SJSA1 (cell line): Measurements from ENCODE around the gene ADCY1. TPM values are rescaled to one million over a fixed set of nuclear protein-coding genes. Genes with fewer than 3 reads are reported as not detected.
"Not testable (repeated sequence)": the region's sequence is repeated elsewhere in the genome, so short reads cannot be mapped to it uniquely, and the experiment has no call there.

ENCODE experiments used
- DNase-seq, 2 experiments: peaks; one replicate each; pipeline ENCODE4 v3.0.0-alpha.2; 2015 to 2020; ENCODE audit warnings: low spot score in 2 of 2, low read depth in 1 of 2
- H3K27ac ChIP-seq: fragments of 250-450 bp; sonication (Bioruptor Pico); 2 replicates; pipeline ENCODE4 v1.5.1; 2020; ENCODE audit warnings: mild to moderate bottlenecking, moderate library complexity
- H3K27me3 ChIP-seq: fragments of 250-450 bp; sonication (Bioruptor Pico); replicated peaks from 2 replicates; pipeline ENCODE4 v1.5.1; 2020; ENCODE audit warnings: mild to moderate bottlenecking, moderate library complexity
- H3K36me3 ChIP-seq: fragments of 250-450 bp; sonication (Bioruptor Pico); 2 replicates; pipeline ENCODE4 v1.5.1; 2020; ENCODE audit warnings: mild to moderate bottlenecking
- H3K4me1 ChIP-seq: fragments of 250-450 bp; sonication (Bioruptor Pico); replicated peaks from 2 replicates; pipeline ENCODE4 v1.6.1; 2021; ENCODE audit warnings: mild to moderate bottlenecking
- H3K4me3 ChIP-seq: fragments of 250-450 bp; sonication (Bioruptor Pico); 2 replicates; pipeline ENCODE4 v1.5.1; 2020; ENCODE audit warnings: mild to moderate bottlenecking
- H3K9me3 ChIP-seq: fragments of 250-450 bp; sonication (Bioruptor Pico); replicated peaks from 2 replicates; pipeline ENCODE4 v1.5.1; 2020; ENCODE audit warnings: mild to moderate bottlenecking
- total RNA-seq: library from RNA; depleted of rRNA; stranded (reverse); fragments of >200 nt; shearing (Covaris generic); gene quantifications from 2 replicates; pipeline ENCODE4 v1.2.3, GENCODE V29; 2014; rRNA removed

Gene ADCY1
- 0.05 TPM in 1 of 2 replicates, not detected in the other for total RNA-seq

DNA sequence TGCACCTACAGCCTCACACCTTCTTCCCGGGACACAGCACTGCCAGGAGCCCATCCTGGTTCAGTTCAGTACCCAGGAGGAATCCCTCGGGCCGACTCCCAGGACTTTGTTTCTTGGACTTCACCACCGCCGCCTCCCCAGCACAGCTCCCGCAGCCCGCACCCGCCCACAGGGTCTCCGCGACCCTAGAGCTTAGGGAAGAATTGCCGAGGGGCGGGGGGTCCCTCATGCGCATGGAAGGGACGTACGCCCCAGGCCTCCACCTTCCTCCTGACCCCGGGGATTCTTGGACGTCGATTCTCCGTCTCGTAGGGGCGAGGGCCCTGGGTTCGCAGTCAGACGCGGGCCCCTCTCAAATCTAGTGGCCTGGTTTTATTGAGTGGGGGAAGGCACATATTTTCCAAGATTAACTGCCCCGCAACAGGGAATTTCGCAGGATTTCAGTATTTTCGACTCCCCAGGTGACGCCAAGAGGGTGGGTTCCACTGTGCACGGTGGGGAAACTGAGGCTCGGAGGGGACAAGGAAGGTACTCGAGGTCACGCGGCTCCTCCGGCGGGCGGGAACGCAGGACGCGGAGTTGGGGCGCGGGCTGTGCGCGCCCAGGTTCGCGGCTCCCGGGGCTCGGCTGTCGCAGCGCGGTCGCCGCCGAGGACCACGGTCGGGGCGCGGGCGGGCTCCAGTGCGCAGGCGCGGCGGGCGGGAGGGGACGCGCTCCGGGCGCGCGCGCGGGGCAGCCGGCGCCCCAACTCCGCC is at the start of gene ADCY1:
TSS of gene ADCY1 (plus strand) at position 708 of the 755 bp plus-strand sequence. CDS start 176 bp downstream, outside the sequence.
- H3K27ac ChIP-seq = no peak within 1 kb of the TSS
- H3K4me3 ChIP-seq = peak within 1 kb of the TSS; percentile 22
- no peaks in the 10 kb centered on the region; the same call in 1 of the 2 replicates for H3K9me3 ChIP-seq
- H3K4me1 ChIP-seq = peaks cover 6% of the 10 kb centered on the region
- DNase-seq = no peak
- H3K27me3 ChIP-seq = peaks cover 54% of the 10 kb centered on the region
- H3K36me3 ChIP-seq = no peaks in the 10 kb centered on the region

DNA sequence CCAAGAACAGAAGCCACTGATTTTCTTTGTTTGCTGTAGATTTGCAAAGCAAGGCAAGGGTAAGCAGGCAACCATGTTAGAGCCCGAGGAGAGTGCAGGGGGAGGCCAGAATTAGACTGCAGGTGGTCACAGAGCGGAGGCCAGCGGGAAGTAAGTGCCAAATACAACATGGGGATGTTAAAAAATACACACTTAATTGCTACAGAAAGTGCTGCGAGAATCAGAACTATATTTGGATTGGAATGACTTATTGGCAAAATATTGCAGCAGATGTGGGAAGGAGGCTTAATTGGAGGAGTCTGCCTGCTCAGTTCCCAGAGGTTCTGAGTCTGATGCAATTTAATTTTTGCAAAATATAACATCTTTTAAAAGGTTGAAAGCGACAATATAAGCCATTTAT is 49.7 kb upstream of the ADCY1 start:
- no peaks in the 10 kb centered on the region for H3K36me3 ChIP-seq
- DNase-seq = no peak
- no peak overlapping the region for H3K27ac ChIP-seq
- H3K27me3 ChIP-seq = no peaks in the 10 kb centered on the region
- no peaks in the 10 kb centered on the region for H3K9me3 ChIP-seq
- no peak overlapping the region for H3K4me3 ChIP-seq
- H3K4me1 ChIP-seq = no peaks in the 10 kb centered on the region

DNA sequence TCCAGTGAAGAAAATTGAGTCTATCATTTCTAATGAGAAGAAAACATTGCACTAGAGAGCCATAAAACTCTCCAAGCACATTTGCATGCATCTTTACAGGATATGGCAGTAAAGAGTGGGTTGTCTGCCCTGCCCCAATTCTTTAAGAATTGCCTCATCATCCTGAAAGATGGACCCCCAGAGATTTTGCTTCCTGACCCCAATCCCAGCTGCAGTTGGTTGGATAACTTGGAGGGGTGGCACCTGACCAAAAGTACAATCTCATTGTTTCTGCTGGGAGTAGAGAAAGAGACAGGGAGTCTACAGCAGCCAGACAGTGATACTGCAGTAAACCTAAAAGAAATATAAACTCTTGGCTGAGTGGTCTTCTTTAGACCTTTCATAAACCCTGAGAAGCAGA is 49.1 kb upstream of the ADCY1 start:
- H3K9me3 ChIP-seq = no peaks in the 10 kb centered on the region
- no peaks in the 10 kb centered on the region for H3K4me1 ChIP-seq
- no peaks in the 10 kb centered on the region for H3K27me3 ChIP-seq
- H3K4me3 ChIP-seq = no peak overlapping the region
- no peaks in the 10 kb centered on the region for H3K36me3 ChIP-seq
- DNase-seq = no peak
- no peak overlapping the region for H3K27ac ChIP-seq

DNA sequence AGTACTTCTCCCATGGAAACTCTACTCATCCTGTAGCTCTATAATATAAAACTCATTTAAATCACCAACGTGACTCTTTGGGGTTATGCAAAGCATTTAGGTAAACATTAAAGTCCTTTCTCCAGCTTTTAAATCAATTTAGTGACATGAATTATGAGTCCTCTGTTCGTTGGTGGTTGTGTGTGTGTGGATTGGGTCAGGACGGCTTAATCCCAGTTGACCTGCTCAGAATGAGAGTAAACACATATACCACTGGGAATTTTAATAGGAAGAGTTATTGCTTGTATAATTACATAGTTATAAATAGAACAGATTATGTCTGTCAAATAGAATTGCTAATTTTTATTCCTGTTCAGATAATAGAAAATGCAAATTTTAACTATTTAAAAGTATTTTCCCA is 30.7 kb upstream of the ADCY1 start:
- Histone ChIP-seq H3K27me3 (no peaks in the 10 kb centered on the region), H3K4me3 (no peak overlapping the region)
- DNase-seq = no peak

DNA sequence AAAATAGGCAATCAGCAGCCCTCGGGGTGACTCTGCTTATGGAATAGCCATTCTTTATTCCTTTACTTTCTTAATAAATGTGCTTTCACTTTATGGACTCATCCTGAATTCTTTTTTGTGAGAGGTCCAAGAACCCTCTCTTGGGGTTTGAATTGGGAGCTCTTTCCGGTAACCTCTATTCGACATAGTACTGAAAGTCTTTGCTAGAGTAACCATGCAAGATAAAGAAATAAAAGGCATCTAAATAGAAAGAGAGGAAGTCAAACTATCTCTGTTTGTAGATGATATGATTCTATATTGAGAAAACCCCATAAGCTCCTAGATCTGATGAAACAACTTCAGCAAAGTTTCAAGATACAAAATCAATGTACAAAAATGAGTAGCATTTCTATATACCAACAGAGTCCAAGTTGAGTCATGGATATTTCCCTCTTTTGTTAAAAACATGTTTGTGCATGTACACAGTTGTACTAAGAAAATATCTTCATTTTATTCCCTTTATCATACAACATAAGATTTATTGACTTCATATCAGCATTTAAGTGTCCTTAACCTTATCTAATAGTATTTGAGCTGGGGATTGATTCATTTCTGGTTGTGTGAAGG is 29.0 kb upstream of the ADCY1 start:
- DNase-seq, H3K27me3 ChIP-seq, H3K4me3 ChIP-seq, H3K9me3 ChIP-seq, H3K36me3 ChIP-seq, H3K4me1 ChIP-seq, H3K27ac ChIP-seq: not testable (repeated sequence)

More for the DNA sequence above, 30.7 kb upstream of the ADCY1 start:
- Histone ChIP-seq H3K9me3 (no peaks in the 10 kb centered on the region; the same call in 1 of the 2 replicates), H3K27ac (no peak overlapping the region), H3K4me1 (no peaks in the 10 kb centered on the region), H3K36me3 (no peaks in the 10 kb centered on the region)

DNA sequence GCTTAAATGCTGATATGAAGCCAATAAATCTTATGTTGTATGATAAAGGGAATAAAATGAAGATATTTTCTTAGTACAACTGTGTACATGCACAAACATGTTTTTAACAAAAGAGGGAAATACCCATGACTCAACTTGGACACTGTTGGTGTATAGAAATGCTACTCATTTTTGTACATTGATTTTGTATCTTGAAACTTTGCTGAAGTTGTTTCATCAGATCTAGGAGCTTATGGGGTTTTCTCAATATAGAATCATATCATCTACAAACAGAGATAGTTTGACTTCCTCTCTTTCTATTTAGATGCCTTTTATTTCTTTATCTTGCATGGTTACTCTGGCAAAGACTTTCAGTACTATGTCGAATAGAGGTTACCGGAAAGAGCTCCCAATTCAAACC is 25.3 kb upstream of the ADCY1 start:
- H3K4me1 ChIP-seq, H3K27ac ChIP-seq, DNase-seq, H3K27me3 ChIP-seq, H3K9me3 ChIP-seq, H3K4me3 ChIP-seq, H3K36me3 ChIP-seq: not testable (repeated sequence)

DNA sequence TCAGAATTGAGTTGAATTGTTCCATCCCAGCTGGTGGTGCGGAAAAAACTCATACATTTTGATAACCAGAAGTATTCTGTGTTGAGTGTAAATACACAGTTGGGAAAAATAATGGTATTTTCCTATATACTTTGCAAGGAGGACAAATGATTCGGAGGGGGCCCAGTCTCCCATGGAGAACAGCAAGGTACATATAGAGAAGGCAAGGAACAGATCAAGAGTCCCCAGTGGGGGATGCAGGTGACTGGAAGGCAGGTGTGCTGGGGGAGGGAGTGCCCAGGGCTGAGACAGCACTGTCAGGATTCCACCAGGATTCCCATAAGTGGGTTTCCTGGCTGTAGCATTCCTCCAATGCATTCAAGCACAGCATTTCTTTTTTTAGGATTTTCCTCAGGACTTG is 10.8 kb upstream of the ADCY1 start:
- peak in 1 of 2 experiments; percentile 13 for DNase-seq
- no peaks in the 10 kb centered on the region; the same call in 1 of the 2 replicates for H3K9me3 ChIP-seq
- H3K36me3 ChIP-seq = no peaks in the 10 kb centered on the region
- H3K4me1 ChIP-seq = no peaks in the 10 kb centered on the region
- H3K27ac ChIP-seq = no peak overlapping the region
- peaks cover 6% of the 10 kb centered on the region; the same call in 1 of the 2 replicates for H3K27me3 ChIP-seq
- H3K4me3 ChIP-seq = no peak overlapping the region

DNA sequence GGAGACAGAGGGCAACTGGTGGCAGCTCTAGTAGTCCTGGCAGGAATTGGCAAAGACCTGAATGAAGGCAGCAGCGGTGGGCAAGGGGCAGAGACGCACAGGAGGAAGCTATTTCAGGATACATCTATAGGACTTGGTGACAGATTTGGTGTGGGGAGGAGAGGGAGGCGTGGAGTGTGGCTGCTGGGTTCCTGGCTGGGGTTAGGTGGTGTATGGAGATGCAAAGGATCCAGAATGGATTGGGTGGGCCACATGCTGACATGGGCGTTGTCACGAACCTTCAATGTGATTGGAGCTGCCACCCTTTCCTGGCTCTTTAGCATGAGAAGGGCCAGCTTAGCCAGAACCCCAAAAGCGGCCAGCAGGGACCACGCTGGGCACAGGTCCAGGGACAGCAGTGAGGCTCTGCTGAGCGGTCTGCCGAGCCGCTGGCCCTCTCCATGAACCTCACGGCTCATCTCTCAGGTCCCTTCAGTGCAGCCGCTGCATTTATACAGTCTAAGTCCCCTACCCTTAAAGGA is 10.2 kb upstream of the ADCY1 start:
- H3K27ac ChIP-seq = no peak overlapping the region
- H3K36me3 ChIP-seq = no peaks in the 10 kb centered on the region
- H3K9me3 ChIP-seq = no peaks in the 10 kb centered on the region; the same call in 1 of the 2 replicates
- peak in 1 of 2 experiments; percentile 16 for DNase-seq
- H3K4me1 ChIP-seq = no peaks in the 10 kb centered on the region
- no peak overlapping the region for H3K4me3 ChIP-seq
- peaks cover 6% of the 10 kb centered on the region; the same call in 1 of the 2 replicates for H3K27me3 ChIP-seq

DNA sequence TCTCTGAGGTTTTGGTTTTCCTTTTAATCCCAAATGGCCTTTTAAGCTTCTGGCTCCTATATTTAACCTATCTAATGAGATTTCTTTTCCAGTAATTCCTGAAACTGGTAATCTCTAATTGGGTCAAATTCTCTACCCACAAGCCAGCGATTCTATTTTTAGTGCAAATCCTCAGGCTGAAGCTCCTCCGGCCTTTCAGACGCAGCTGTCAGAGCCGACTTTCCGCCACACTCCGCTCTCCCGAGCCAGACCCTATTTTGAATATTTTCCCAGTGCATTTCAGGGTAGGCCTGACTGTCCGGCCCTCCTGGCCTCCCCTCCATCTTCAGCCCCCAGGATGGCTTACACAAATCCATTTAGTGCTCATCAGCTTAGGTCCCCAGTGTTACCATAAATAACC is 9.7 kb upstream of the ADCY1 start:
- Histone ChIP-seq H3K27ac (no peak overlapping the region), H3K4me3 (no peak overlapping the region), H3K36me3 (no peaks in the 10 kb centered on the region), H3K27me3 (peaks cover 6% of the 10 kb centered on the region; the same call in 1 of the 2 replicates), H3K4me1 (no peaks in the 10 kb centered on the region), H3K9me3 (no peaks in the 10 kb centered on the region)
- peak in 1 of 2 experiments; percentile 16 for DNase-seq

DNA sequence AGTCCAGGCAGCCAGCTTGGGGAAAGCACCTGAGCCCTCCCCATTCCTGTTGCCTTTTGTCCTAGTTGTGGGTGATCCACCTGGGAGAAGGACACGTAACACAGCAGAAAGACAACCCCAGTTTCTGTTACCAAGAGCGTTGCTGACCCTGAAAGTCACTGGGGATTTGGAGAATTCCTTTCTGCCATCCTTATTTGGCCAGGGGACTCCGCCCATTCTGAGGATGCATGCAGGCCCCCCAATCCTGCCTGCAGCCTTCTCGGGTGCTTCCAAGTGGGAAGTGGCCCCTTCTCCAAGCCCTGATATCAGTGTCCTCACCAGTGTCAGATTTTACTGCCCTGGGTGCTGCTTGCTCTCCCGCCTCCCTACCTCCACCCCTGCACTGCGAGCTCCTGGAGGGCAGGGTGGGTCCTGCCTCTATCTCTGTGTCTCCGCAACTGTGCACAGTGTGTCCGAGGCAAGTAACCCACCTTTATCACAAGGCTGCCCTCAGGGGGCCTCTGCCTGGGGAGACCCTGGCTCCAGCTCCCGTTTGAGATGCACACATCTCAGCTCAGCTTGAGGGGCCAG is 9.2 kb upstream of the ADCY1 start:
- H3K27ac ChIP-seq = no peak overlapping the region
- DNase-seq = peak in 1 of 2 experiments; percentile 25

DNA sequence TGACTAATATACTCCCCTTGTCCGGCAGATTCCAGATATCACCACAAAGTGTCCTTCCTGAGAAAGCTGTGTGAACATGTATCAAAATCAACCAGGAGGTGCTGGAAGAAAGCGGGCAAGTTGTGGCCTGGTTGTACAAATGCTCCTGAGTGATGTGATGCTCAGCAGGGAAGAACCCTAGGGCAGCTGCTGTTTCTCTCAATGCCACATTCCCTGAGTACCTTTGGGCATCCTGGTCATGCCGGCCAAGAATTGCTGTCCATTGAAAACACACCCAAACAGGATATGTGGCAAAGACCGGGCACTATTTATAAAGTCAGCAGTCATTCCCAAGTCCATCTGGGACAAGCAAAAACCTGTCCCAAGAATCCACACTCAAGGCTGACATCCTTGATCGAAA is 7.8 kb upstream of the ADCY1 start:
- no peak overlapping the region for H3K4me3 ChIP-seq
- peaks cover 10% of the 10 kb centered on the region; the same call in 1 of the 2 replicates for H3K27me3 ChIP-seq
- no peaks in the 10 kb centered on the region for H3K4me1 ChIP-seq
- H3K36me3 ChIP-seq = no peaks in the 10 kb centered on the region
- DNase-seq = no peak
- no peak overlapping the region for H3K27ac ChIP-seq
- H3K9me3 ChIP-seq = no peaks in the 10 kb centered on the region

More for the DNA sequence above, 9.2 kb upstream of the ADCY1 start:
- Histone ChIP-seq H3K27me3 (peaks cover 6% of the 10 kb centered on the region; the same call in 1 of the 2 replicates), H3K4me1 (no peaks in the 10 kb centered on the region), H3K9me3 (no peaks in the 10 kb centered on the region), H3K4me3 (no peak overlapping the region), H3K36me3 (no peaks in the 10 kb centered on the region)

DNA sequence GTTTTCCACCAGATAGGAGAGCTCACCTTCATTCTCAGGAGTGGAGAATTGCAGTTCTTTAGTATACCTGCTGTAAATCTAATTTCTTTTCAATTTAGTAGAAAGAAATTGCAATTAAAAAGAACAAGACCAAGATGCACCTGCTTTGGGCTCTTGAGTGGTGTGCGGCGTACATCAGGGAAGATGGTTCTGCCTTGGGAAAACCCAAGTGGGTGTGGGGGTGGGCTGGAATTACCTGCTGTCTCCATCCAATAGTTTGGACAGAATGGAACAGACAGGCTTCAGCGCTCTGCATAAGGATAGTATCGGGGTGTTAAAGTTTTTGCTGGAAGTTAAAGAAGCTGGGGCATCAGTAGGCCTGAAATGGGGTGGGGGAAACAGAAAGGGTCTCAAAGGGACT is 7.2 kb upstream of the ADCY1 start:
- H3K36me3 ChIP-seq = no peaks in the 10 kb centered on the region
- no peak overlapping the region for H3K27ac ChIP-seq
- H3K27me3 ChIP-seq = peaks cover 15% of the 10 kb centered on the region; the same call in 1 of the 2 replicates
- H3K9me3 ChIP-seq = no peaks in the 10 kb centered on the region
- DNase-seq = no peak
- no peak overlapping the region for H3K4me3 ChIP-seq
- no peaks in the 10 kb centered on the region for H3K4me1 ChIP-seq

DNA sequence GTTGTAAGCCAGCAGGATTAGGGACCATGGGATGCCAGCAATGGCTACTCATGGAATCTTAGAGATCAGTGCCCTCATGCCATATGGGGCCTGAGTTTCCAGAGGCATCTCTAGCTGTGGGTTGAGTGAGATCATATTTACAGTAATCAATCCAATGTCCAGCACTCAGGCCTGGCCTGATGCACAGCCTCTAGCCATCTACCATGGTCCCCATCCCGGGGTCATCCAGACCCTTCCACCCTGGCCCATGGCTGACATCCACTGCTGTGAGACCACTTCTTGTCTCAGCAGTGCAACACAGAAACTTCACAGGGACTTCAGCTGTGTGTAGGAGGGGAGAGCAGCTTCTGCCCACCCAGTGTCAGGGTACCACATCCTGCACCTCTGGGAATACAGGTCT is 6.5 kb upstream of the ADCY1 start:
- Histone ChIP-seq H3K36me3 (no peaks in the 10 kb centered on the region), H3K27me3 (peaks cover 19% of the 10 kb centered on the region; the same call in 1 of the 2 replicates), H3K27ac (no peak overlapping the region), H3K4me3 (no peak overlapping the region), H3K9me3 (no peaks in the 10 kb centered on the region), H3K4me1 (no peaks in the 10 kb centered on the region)
- DNase-seq = no peak
